Rectal smooth muscle tissue (tissue), 1 donor: ENCODE results near the gene SYTL3.
"Not testable (repeated sequence)": the region's sequence is repeated elsewhere in the genome, so short reads cannot be mapped to it uniquely, and the experiment has no call there.

Experiments
- H3K27ac ChIP-seq: one replicate; pipeline ENCODE4 v1.7.0; 2013; ENCODE audit warnings: low read depth, low read length, inconsistent platforms
- H3K27me3 ChIP-seq: one replicate; pipeline ENCODE4 v1.7.0; 2013; ENCODE audit warnings: low read length; ENCODE audit not compliant: control insufficient read depth, insufficient read depth
- H3K36me3 ChIP-seq: one replicate; pipeline ENCODE4 v1.7.0; 2013; ENCODE audit warnings: low read length; ENCODE audit not compliant: control insufficient read depth, insufficient read depth
- H3K4me1 ChIP-seq: one replicate; pipeline ENCODE4 v1.7.0; 2013; ENCODE audit warnings: low read length; ENCODE audit not compliant: control insufficient read depth, insufficient read depth
- H3K4me3 ChIP-seq: one replicate; pipeline ENCODE4 v1.7.0; 2013; ENCODE audit warnings: low read length
- H3K9ac ChIP-seq: one replicate; pipeline ENCODE4 v1.7.0; 2013; ENCODE audit warnings: low read length

Gene SYTL3

DNA sequence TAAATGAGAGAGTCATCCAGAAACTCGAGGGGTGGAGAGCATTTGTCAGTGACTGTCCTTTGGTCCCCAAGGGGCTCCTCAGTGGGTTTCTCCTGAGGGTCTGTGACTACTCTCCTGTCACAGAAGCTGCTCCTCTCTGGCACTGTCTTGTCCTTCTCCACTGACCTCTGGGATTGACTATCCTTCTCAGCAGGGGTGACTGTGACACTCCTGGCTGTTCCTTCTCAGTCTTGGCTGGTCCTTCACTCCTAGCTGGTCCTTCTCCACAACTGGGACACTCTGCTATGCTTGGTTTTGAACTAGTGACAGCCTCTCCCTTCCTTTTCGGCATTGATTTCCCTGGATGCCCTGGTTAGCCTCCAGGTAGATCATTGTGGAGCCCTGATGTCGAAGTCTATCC lies 38.8 kb upstream of the SYTL3 start:
- peaks cover 17% of the 10 kb centered on the region for H3K36me3 ChIP-seq
- no peak overlapping the region for H3K27ac ChIP-seq
- no peaks in the 10 kb centered on the region for H3K27me3 ChIP-seq
- no peaks in the 10 kb centered on the region for H3K4me1 ChIP-seq
- no peak overlapping the region for H3K4me3 ChIP-seq
- no peak overlapping the region for H3K9ac ChIP-seq

- no peaks in the 10 kb centered on the region for H3K4me1 ChIP-seq
- H3K9ac ChIP-seq = no peak overlapping the region
- H3K36me3 ChIP-seq = peaks cover 17% of the 10 kb centered on the region
- no peak overlapping the region for H3K4me3 ChIP-seq
- no peak overlapping the region for H3K27ac ChIP-seq
- H3K27me3 ChIP-seq = no peaks in the 10 kb centered on the region
Observed at GRCh38 chr6:158611541-158612370, 38.1 kb upstream of the SYTL3 start.

DNA sequence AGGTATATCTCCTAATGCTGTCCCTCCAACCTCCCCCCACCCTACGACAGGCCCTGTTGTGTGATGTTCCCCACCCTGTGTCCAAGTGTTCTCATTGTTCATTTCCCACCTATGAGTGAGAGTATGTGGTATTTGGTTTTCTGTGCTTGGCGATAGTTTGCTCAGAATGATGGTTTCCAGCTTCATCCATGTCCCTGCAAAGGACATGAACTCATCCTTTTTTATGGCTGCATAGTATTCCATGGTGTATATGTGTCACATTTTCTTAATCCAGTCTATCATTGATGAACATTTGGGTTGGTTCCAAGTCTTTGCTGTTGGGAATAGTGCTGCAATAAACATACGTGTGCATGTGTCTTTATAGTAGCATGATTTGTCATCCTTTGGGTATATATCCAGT lies 35.2 kb upstream of the SYTL3 start:
- H3K9ac ChIP-seq, H3K4me1 ChIP-seq, H3K27ac ChIP-seq, H3K4me3 ChIP-seq, H3K36me3 ChIP-seq, H3K27me3 ChIP-seq: not testable (repeated sequence)

DNA sequence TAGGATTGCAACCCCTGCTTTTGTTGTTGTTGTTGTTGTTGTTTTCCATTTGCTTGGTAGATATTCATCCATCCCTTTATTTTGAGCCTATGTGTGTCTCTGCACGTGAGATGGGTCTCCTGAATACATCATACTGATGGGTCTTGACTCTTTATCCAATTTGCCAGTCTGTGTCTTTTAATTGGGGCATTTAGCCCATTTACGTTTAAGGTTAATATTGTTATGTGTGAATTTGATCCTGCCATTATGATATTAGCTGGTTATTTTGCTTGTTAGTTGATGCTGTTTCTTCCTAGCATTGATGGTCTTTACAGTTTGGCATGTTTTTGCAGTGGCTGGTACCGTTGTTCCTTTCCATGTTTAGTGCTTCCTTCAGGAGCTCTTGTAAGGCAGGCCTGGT lies 31.6 kb upstream of the SYTL3 start:
- H3K36me3 ChIP-seq, H3K27me3 ChIP-seq, H3K27ac ChIP-seq, H3K4me3 ChIP-seq, H3K9ac ChIP-seq, H3K4me1 ChIP-seq: not testable (repeated sequence)

DNA sequence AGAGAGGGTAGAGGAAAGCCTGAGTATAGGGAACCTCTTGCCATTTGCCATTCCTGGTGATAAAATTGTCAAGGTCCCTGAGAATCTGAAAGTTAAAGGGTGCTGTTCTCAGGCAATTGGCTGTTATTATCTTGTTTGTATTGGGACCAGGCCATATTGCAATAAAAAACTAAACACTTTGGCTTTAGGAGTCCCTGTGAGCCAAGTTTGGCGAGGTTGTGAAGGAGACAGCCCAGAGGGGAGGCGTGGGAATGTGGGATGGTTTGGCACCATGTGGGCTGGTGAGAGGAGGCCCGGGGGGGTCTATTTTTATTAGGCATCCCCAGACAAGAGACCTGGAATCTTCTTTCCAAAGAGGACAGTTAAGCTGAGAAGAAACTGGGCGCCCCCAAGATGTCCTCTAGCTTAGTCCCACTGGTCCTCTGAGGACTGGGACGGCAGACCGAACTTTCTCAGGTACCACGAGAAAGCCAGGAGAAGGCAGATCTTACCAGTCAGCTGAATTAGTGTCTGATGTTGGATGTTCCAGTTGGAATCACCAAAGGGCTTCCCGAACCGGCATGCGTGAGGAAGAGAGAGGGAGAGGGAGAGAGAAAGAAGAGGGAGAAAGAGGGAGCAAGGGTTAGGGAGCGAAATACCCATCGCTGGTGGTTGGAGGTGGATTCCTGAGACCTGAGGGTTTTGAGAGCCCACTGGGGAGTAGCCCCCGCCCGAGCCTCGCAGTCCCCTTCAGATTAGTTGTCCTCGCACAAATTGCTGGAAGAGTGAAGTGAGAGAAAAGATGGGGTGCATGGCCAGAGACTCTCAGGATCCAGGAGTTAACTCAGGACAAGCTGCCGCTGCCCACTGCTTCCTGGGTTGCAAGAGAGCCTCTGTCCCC lies 29.7 kb upstream of the SYTL3 start:
- Histone ChIP-seq H3K4me3 (no peak overlapping the region), H3K36me3 (peaks cover 4% of the 10 kb centered on the region), H3K4me1 (no peaks in the 10 kb centered on the region), H3K9ac (no peak overlapping the region), H3K27me3 (no peaks in the 10 kb centered on the region), H3K27ac (no peak overlapping the region)

GRCh38 chr6:158620963-158621693 lies 28.7 kb upstream of the SYTL3 start:
- no peak overlapping the region for H3K4me3 ChIP-seq
- no peak overlapping the region for H3K27ac ChIP-seq
- no peaks in the 10 kb centered on the region for H3K27me3 ChIP-seq
- H3K36me3 ChIP-seq = peaks cover 4% of the 10 kb centered on the region
- no peaks in the 10 kb centered on the region for H3K4me1 ChIP-seq
- H3K9ac ChIP-seq = no peak overlapping the region

GRCh38 chr6:158621694-158622544 lies 27.9 kb upstream of the SYTL3 start:
- no peak overlapping the region for H3K27ac ChIP-seq
- no peak overlapping the region for H3K4me3 ChIP-seq
- H3K36me3 ChIP-seq = peaks cover 11% of the 10 kb centered on the region
- H3K9ac ChIP-seq = no peak overlapping the region
- no peaks in the 10 kb centered on the region for H3K4me1 ChIP-seq
- no peaks in the 10 kb centered on the region for H3K27me3 ChIP-seq

DNA sequence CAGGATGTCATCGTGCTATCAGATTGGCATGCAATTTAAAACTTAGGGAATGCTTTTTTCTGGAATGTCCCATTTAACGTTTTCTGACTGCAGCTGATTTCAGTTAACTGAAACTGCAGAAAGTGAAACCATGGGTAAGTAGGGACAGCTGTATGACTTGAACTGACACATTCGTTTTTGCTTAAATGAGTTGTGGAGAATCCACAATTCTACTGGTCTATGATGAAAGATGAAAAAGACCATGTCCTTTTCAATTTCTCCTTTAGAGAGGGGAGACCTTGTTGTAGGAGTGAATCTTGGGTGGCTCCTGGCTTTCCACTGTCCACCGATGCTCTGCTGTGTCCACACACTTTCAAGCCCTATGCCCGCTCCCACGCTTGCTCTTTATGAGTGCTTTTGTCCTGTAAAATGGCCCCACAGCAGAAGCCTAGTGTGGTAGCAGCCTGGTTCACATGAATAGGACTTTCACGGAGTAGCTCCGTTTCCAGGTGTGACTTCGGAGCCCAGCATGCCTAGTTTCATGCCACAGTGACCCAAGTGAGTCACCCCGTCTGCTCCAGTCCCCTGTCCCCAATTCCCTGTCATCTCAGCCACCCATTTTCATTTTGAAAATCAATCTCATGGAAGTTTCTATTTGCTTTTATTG lies 27.2 kb upstream of the SYTL3 start:
- Histone ChIP-seq H3K4me3 (no peak overlapping the region), H3K4me1 (no peaks in the 10 kb centered on the region), H3K36me3 (peaks cover 15% of the 10 kb centered on the region), H3K9ac (no peak overlapping the region), H3K27me3 (no peaks in the 10 kb centered on the region), H3K27ac (no peak overlapping the region)

DNA sequence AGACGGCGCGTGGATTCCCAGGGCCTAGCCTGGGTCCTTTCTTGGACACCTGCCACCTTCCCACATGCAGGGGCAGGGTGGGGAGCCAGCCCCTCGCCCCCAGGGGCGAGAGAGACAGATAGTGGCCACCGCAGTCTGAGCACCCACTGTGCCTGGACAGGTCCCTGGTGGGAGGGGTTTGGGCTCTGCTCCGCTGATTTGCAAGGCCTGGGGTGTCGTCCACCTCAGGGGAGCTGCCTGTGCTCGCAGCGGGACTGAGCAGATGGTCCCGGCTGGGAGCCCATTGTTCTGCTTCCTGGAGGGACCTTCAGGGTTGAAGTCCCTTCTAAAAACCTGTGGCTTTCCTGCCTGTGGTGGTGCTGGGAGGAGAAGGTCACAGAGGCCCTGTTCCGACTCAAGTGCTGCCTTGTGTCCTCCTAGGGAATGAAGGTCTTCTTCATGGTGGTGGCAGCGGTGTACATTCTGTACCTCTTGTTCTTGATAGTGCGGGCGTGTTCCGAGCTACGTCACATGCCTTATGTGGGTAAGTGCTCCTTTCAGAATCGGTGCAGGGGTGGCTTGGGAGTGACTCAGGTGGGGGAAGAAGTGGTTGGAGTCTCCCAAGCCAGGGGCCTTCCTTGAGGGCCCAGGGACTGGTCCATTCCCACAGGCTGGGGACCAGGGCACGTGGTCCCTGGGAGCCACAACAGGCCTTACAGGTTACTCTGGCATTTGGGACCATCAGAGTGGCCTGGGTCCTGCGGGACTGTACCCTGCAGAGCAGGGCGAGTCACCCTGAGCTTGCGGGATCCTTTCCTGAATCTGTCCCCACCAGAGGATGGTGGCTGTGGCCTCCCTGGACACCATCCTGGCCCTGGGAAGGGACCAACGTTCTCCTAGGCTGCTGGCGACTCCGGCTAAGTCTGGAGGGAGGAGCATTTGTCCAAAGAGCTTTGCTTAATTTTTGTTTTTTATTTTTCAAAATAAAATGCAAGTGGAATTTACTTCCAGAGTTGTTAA lies 24.9 kb upstream of the SYTL3 start:
- Histone ChIP-seq H3K27me3 (no peaks in the 10 kb centered on the region), H3K27ac (no peak overlapping the region), H3K36me3 (peaks cover 18% of the 10 kb centered on the region), H3K4me1 (no peaks in the 10 kb centered on the region), H3K9ac (no peak overlapping the region), H3K4me3 (no peak overlapping the region)

DNA sequence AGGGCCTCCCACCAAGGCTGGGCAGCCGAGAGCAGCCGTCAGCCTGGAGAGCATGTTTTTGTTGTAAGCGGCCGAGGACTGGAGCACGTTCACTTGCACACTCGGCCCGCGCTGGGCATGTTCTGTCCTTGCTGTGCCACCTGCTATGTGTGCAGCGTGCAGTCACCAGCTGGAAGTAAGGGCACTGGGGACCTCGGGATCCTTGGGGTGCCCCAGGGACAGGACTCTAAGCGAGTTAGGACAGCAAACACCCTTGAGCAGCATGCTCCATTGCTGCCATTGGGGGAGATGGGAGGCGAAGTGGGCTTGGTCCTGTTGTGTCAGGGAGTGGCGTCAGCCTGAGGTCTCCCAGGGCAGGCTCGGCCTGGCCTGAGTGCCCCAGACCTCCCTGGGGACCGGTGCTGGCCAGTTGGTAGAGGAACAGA lies 24.0 kb upstream of the SYTL3 start:
- H3K36me3 ChIP-seq = peaks cover 18% of the 10 kb centered on the region
- H3K4me1 ChIP-seq = no peaks in the 10 kb centered on the region
- H3K27ac ChIP-seq = no peak overlapping the region
- no peak overlapping the region for H3K4me3 ChIP-seq
- H3K9ac ChIP-seq = no peak overlapping the region
- H3K27me3 ChIP-seq = no peaks in the 10 kb centered on the region
